Stimulated activated CD8-positive, alpha-beta memory T cell treated with anti-CD3 and anti-CD28 coated beads, Interleukin-12 subunit alpha, Interleukin-12 subunit beta, amount 100 ng/mL, for 1 hour (primary cell): ENCODE data around the gene ST6GALNAC4.

Experiments
- DNase-seq: peaks from one replicate; pipeline ENCODE4 v3.0.0-alpha.2; 2020; ENCODE audit warnings: low read depth

The ST6GALNAC4 gene

GRCh38 chr9:127946728-127947127 lies 29.9 kb upstream of the ST6GALNAC4 start:
- no peak for DNase-seq

- DNase-seq: no peak
Observed at GRCh38 chr9:127945942-127946341, 29.1 kb upstream of the ST6GALNAC4 start.

DNA sequence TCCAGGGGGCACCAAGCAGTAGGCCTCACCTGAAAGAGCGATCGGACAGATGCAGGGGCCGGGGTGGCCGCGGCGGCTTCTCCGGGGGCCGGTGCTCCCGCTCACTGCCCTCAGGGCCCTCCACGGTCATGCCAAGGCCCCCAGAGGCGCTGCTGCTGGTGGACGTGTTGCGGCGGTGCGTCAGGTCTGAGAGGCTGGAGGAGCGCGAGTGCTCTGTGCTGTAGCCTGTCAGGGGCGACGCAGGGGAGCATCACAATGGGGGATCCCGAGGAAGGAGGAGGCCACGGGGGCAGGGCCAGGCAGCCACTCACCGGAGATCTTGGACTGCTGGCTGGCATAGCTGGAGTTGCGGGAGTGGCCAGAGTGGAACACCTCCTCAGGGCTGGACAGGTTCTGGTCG lies 28.5 kb upstream of the ST6GALNAC4 start:
- no peak for DNase-seq

DNA sequence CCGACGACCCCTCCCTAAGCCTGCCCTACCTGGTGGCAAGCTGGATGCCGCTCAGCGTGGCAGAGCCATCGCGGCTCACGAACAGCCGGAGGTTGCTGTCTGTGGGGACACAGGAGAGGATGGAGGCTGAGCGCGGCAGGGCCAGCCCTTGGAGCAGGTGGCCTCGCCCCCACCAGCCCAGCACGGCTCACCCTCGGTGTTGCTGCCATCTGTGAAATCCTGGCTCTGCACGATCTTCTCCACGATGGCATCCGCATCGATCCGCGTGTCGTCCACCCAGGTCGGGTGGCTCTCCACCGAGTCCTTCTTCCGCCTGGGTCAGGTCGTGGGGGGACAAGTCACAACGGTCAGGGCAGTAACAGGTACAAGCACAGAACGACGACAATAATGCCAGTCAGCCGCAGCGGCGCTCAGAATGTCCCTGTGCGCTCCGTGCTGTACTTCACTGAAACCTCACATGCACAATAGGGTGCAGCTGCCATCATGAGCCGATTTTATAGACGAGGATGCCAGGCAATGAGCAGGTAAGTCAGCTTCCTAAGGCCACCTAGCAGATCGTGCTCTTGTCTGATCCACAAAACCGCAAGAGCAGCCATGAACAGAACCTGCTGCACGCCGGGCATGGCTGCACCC lies 27.9 kb upstream of the ST6GALNAC4 start:
- DNase-seq: no peak

- peak; percentile 56 for DNase-seq
Observed at GRCh38 chr9:127943731-127944144, 26.9 kb upstream of the ST6GALNAC4 start.

GRCh38 chr9:127943011-127943662 lies 26.3 kb upstream of the ST6GALNAC4 start:
- no peak for DNase-seq

- no peak for DNase-seq
Observed at GRCh38 chr9:127942216-127943010, 25.6 kb upstream of the ST6GALNAC4 start.

GRCh38 chr9:127941961-127942215 lies 25.0 kb upstream of the ST6GALNAC4 start:
- no peak for DNase-seq

GRCh38 chr9:127941062-127941960 lies 24.5 kb upstream of the ST6GALNAC4 start:
- no peak for DNase-seq

GRCh38 chr9:127940593-127940992 lies 23.8 kb upstream of the ST6GALNAC4 start:
- DNase-seq: no peak

DNA sequence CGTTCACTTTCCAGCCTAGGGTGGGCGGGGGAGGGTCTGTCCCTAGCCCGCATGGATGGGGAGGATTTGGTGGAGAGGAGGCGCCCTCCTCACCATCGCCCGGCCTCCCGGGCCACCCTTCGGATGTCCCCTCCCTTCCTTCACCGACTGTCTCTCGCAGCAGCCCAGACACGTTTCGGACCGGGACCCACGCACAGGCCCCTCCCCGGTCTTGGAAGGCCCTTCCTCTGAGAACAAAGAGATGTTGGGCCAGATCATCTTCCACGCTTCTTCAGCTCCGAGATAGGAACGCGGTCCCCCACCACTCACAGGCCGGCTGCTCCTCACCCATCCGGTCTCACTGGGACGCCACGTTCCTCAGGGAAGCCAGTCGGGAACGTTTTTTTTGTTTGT lies 21.5 kb upstream of the ST6GALNAC4 start:
- DNase-seq: no peak

DNA sequence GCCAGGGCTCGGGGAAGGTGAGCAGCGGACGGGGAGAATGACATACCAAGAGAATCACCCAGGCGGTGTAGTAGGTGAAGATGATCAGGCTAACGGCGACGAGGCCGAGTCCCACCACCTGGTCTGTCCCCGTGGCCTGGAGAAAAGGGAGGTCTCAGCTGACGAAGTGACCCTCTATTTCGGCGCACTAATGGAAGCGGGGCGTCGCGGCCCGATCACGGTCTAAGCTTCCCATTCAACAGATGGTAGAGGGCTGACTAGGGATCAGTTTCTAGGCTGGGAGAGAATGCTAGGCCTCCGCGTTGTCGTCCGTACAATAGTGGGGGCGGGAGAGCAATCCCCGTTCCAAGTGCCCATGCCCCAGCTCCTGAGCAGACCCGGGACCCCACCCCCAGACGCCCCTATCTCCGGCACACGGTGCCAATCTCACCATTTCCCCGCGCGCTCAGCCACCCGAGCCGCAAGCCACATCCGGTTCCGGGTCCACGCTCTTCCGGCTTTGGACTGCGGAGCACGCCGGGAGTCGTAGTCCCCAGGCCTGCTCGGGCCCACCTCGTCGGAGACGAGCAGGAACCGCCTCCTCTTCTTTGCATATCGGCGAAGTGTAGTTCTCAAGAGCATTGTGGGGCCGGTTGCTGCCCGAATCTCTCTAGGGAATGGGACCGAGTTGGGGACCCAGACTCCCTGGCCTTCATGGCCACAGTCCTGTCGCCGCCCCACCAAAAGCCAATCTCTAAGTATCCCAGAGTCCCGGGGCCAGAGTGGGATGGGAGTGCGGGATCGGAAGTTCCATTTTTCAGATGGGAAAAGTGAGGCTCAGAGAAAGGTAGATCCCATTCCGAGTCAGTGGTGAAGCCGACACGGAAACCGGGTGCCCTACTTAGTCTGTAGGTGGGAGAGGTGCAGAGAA lies 20.8 kb upstream of the ST6GALNAC4 start, which contains the start of gene DPM2:
Gene DPM2 (minus strand): TSS at position 467 of the 910 bp plus-strand sequence. CDS start 34 bp downstream, at position 433.
- DNase-seq: peak; percentile 75

GRCh38 chr9:127937056-127937387 lies 20.2 kb upstream of the ST6GALNAC4 start:
- no peak for DNase-seq

- DNase-seq: no peak
Observed at GRCh38 chr9:127936347-127936852, 19.6 kb upstream of the ST6GALNAC4 start.

DNA sequence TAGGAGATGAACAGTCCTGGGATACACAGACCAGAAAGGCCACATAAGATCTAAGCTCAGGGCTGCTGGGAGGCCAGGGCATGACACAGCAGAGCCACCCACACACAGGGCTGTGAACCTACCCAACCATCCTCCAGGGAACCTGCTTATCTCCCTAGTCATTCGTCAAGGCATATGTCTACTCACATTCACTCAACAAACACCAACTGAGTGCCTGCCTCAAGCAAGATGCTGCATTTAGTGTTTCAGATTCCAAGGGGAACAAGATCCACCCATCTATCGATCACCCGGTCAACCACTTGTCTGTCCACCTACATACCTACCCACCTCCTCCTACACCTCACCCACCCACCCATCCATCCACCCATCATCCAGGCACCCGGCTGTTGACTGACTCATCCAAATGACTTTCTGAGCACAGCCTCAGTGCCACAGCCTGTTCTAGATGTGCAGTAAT lies 19.0 kb upstream of the ST6GALNAC4 start:
- DNase-seq: no peak

DNA sequence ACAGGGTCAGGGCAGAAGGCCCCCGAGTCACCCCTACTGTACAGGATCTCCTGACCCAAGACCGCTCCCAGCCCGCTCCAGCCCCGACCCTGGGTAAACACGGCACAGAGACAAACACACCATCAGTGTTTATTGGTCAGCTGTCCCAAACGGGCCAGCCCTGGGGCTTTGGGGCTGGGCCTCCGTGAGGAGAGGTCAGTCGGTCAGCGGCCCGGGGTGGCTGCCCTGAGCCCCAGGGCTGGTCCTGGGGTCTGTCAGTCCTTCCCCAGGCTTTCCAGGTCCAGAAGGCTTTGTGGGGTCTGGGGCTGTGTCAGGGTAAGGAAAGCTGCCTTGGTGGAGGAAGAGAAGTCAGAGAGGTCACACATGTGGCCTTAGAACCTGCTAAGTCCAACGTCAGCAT lies 18.1 kb upstream of the ST6GALNAC4 start:
- no peak for DNase-seq

GRCh38 chr9:127934248-127934647 lies 17.4 kb upstream of the ST6GALNAC4 start:
- no peak for DNase-seq

DNA sequence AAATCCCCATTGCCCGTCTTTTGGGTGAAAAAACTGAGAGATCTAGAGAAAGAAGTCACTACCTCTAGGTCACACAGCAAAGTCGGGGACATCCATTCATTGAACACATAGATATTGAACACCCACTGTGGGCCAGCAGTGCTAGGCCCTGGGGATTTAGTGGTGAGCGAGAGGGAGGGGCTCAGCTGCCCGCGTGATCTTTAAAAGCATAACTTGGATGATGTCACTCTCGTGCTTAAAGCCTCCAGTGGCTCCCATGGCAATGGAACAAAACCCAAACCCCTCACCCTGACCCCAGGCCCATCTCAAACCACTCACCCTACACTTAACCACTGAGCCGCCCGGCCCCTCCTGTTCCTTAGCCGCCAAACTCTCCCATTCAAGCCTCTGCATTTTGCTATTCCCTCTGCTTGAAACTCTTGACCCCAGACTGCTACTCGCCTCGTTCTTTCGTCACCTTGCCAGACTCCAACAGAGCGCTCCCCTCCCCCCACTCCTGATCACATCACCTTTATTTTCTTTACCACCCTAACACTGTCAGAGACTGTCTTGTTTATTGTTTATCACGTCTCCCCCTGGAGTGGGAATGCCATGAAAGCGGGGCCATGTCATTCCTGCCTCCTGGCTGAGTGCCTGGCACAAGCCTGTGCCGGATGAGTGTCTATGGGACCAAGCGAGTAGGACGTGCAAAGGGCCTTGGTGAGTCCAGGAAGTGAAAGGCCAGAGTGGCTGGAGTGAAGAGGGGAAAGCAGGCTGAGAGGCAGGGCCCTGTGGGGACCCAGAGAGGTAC lies 14.4 kb upstream of the ST6GALNAC4 start:
- no peak for DNase-seq

DNA sequence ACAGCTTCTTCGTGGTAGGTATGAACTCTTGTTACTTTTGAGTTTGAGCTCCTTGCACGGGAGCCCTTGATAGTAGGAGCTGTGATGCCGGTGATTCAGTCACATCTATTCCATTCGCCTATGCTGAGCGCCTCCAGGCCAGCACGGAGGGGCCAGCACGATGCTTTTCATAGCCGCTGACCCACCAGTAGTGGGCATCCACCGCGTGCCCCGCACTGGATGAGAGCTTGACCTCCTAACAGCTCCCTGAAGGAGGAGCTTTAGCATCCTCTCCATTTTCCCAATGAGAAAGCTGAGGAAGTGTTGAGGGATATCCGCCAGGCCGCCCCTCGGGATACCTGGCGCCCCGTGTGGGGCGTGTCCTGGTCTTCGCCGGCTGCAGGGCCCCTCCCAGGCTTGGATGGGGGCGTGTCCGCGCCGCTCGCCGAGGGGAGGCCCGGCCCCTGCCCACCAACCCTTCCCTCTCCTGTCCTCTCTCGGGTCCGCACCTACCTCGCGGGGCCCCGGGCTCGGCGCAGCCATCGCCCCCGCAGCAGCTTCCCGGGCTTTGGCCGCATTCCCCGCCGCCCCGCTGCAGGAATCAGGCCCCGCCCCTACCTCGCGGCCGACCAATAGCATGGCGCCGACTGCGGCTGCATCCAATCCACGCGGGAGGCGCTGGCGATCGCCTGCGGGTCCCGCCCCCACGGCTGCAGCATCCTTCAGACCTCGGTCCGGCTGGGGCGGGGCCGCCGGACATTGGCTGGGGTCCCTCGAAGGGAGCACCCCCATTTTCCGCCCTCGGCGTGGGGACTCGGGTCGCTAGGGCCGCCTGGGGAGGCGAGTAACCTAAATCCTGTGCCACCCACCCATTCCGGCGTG lies 13.6 kb upstream of the ST6GALNAC4 start, which contains the start of gene PIP5KL1:
Gene PIP5KL1 (minus strand): TSS at position 547 of the 861 bp plus-strand sequence. CDS start 25 bp downstream, at position 522.
- DNase-seq: peak; percentile 37
